ENCODE results near the gene GNB1. TPM values are rescaled to one million over a fixed set of nuclear protein-coding genes. Genes with fewer than 3 reads are reported as not detected.
A peak's percentile ranks its signal among the peaks of the same experiment; 100 is the strongest.
"Not testable (repeated sequence)": the region's sequence is repeated elsewhere in the genome, so short reads cannot be mapped to it uniquely, and the experiment has no call there.

Gene GNB1
- total RNA-seq, 1 experiment from 2014 or later = 351 TPM

DNA sequence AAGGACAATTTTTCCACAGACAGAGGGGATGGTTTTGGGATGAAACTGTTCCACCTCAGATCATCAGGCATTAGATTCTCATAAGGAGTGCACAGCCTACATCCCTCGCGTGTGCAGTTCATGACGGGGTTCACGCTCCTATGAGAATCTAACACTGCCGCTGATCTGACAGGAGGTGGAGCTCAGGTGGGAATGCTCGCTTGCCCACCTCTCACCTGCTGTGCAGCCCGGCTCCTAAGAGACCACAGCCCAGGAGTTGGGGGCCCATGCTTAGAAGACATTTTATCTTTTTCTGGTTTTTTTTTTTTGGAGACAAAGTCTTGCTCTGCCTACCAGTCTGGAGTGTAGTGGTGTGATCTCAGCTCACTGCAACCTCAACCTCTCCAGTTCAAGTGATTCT lies 16.0 kb downstream of the GNB1 start:
- in situ Hi-C loops (cut with HindIII; ENCODE audit: low sequenced_read_pairs) = no loop called here
- no peak for DNase-seq (ENCODE audit: low spot score)

DNA sequence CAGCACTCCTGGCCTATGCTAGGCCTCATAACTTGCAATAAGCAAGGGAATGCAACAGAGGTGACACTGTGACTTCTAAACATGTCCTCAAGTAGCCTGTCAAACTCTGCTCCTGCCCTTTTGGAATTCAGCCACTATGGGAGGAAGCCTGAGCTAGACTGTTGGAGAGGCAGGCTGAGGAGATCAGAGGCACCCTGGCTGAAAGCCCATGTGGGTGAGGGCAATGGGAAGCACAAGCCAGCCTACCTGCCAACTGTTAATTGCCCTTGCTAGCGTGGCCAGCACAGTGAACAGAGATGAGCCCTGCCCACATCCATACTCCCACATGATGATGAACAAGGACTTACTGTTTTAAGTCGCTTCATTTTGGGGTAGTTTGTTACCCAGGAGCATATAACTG lies 17.7 kb downstream of the GNB1 start:
- peak; percentile 92 for DNase-seq (ENCODE audit: low spot score)
- in situ Hi-C loops (cut with HindIII; ENCODE audit: low sequenced_read_pairs) = no loop called here

DNA sequence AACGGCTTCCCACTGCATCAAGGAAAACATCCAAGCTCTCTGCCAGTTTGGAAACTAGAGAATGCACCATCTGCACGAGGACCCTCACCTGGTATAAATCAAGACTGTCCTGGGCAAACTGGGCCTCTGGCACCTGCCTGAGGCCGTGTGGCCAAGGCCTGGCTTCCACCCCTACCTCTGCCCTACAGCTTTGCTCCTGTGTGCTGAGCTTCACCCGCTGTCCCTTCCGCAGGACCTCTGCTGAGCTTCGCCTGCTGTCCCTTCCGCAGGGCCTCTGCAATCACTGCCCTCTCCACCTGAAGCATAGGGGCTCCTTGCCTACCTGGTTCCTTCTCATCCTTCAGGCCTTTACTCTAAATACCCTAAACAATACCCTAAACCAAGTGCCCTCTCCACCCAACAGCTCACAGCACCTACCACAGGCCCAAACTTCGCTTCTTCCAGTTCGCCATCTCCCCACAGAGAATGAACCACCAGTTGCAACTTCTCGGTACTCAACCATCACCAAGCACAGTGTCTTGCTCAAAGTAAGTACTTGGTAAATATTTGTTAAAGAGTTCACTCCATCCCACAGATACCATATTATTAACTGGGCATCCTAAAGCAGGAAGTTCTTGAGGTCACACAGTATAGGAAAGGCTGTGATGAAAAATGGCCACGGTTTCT lies 18.4 kb downstream of the GNB1 start:
- in situ Hi-C loops (cut with HindIII; ENCODE audit: low sequenced_read_pairs) = no loop called here

DNA sequence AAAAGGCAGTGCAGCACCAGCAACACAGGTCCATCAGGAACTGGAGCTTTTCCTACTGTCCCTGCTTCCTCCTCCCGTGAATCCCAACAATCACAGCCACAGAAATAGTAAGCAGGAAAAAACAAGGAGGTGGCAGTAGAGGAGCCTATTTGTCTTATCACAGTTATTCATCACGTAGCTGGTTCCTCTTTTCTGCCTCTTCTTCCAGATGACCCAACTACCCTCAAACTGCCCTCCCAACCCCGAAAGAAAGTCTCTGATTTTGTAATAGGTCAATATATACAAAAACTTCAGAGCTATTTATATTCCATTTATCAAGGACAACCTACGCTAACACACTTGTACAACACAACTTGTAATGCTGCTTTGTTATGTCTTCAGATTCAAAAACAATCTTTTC lies 21.4 kb downstream of the GNB1 start:
- in situ Hi-C loops (cut with HindIII; ENCODE audit: low sequenced_read_pairs) = no loop called here
- no peak for DNase-seq (ENCODE audit: low spot score)

More for the DNA sequence above, 18.4 kb downstream of the GNB1 start:
- DNase-seq (ENCODE audit: low spot score) = no peak

DNA sequence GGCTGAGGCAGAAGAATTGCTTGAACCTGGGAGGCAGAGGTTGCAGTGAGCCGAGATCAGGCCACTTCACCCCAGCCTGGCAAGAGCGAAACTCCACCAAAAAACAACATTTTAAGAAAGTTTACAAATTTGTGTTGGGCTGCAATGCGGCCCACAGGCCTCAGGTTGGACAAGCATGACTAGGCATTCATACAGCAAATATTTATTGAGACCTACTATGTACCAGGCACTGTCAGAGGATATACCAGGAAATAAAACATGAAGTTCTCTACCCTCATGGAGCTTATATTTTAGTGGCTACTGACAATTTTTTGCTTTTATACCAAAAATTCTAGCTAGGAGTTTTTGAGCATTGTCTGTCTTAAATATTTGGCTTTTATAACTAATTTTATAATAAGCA lies 23.7 kb downstream of the GNB1 start:
- DNase-seq (ENCODE audit: low spot score) = no peak
- in situ Hi-C loops (cut with HindIII; ENCODE audit: low sequenced_read_pairs) = no loop called here

DNA sequence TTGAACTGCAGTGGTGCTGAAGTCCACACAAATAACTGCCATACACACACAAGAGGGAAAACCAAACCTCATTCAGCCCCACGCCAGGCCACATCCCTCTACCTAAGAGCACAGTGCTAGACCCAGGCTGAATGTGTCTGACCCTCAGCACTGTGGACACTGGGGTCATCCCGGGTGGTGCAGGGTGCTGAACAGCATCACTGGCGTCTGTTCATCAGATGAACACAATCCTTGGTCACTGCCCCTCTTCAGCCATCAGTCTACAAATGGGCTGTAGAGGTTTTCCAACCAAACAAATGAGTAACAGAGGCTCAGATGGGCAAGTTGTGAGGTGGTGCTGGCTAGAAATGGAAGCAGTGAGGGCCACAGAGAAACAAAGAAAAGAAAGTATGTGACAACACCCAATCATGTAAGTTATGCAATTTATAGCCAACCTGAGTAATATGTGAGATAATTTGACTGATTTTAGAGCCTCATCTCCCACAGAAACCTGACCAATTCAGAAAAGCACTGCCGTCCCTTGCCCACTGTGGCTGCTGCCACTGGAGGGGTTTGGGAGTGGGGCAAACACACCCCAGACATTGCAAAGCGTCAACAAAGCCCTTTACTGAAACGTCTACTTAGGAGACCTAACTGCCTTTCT lies 27.9 kb downstream of the GNB1 start:
- in situ Hi-C loops (cut with HindIII; ENCODE audit: low sequenced_read_pairs) = no loop called here
- DNase-seq (ENCODE audit: low spot score) = no peak

DNA sequence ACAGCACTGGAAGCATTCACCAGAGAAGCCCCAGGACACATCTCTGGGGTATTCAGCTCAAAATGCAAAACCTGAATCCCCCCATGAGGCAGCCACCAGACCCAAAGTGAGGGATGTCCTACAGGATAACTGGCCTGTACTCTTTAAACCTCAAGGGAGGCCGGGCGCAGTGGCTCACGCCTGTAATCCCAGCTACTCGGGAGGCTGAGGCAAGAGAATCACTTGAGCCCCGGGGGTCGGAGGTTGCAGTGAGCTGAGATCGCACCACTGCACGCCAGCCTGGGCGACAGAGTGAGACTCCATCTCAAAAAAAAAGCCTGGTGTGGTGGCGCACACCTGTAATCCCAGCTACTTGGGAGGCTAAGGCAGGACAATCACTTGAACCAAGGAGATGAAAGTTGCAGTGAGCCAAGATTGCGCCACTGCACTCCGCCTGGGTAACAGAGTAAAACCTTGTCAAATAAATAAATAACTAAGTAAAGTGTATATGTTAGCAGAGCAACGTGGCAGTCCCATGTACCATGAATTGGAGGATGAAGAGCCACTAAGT lies 29.1 kb downstream of the GNB1 start:
- DNase-seq (ENCODE audit: low spot score); in situ Hi-C loops (cut with HindIII; ENCODE audit: low sequenced_read_pairs): not testable (repeated sequence)

DNA sequence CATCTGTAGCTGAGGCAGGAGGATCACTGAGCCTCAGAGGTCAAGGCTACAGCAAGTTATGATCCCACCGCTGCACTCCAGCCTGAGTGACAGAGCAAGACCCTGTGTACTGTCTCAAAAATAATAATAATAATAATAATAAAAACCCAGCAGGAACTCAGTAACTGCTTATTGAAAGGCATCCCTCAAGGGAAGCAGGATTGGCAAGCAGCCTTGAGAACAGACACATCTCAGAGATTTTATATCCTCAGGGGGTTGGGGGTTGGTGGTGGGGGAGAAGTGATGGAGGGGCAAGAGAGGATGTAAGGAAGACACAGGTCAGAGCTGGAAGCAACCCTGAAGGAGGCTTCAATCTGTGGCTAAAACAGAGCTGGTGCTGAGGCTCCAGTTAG lies 29.6 kb downstream of the GNB1 start:
- no peak for DNase-seq (ENCODE audit: low spot score)
- in situ Hi-C loops (cut with HindIII; ENCODE audit: low sequenced_read_pairs) = no loop called here

DNA sequence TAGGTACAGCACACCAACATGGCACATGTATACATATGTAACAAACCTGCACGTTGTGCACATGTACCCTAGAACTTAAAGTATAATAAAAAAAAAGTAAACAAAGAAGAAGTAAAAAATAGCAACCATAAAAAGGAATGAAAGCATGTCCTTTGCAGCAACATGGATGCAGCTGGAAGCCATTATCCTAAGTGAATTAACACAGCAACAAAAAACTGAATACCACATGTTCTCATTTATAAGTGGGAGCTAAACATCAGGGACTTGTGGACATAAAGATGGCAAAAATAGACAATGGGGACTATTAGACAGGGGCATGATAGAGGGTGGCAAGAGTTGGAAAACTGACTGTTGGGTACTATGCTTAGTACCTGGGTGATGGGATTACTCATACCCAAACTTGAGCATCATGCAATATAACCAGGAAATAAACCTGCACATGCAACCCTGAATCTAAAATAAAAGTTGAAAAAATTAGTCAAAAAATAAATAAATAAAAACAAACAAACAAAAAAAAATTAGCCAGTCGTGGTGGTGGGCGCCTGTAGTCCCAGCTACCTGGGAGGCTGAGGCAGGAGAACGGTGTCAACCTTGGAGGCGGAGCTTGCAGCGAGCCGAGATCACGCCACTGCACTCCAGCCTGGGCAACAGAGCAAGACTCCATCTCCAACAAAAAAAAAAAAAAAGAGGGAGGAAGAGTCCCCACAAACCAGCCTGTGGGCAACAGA lies 30.8 kb downstream of the GNB1 start:
- in situ Hi-C loops (cut with HindIII; ENCODE audit: low sequenced_read_pairs); DNase-seq (ENCODE audit: low spot score): not testable (repeated sequence)

DNA sequence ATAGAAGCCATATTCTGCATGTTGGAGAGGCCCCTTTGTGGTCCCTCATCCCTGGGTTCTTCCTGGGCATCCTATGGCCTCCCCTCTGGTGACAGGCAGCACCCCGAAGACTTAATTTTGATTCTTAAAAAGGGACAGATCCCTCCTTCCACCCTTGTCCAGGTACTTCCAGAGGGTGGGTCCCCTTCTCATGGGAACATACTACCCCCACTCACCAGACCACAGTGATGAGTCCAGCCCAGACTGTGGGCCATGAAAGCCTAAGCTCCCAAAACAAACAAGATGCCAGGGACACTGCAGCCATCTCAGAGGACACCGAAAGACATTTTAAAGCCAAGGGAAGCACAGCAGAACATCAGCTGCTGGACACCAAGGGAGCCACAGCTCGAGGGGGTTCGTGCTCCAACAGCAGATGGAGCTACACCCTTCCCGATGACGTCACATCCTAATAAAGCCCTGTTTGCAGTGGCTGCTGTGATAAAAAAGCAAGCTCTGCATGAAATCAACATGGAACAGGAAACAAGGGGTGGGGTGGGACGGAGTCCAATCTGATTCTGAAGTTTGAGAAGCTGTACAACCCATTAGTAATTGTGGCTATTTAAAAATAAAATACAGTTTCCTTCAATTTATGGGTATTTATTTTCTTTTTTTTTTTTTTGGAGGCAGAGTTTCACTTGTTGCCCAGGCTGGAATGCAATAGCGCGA lies 32.4 kb downstream of the GNB1 start:
- peak; percentile 73 for DNase-seq (ENCODE audit: low spot score)
- in situ Hi-C loops (cut with HindIII; ENCODE audit: low sequenced_read_pairs) = no loop called here

DNA sequence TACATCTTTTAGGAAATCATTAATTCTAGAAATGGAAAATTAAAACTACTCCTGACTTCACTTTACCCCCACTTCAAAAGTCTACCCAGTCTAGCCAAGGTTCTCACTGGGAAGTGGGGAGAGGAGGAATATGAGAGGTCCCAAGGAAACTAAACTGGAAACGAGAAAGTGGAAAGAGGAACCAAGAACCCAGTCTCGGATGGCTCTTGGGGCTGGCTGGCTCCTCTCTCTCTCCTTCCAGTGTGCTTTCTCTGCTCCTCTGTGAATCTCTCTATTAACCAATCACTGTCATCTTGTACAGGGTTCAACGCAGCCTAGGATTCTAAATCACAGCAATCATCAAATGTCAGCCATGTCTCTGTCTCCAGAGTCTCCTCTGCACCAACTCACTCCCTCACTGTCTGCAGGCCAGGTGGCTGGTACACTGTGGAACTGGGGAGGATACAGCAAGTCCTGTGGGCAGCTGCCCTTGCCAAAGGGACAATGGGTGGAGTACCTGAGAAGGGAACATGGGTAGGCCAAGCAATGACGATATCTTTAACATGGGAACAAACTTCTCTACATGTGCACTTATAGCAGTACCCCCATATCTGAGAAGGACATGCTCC lies 33.7 kb downstream of the GNB1 start:
- in situ Hi-C loops (cut with HindIII; ENCODE audit: low sequenced_read_pairs) = no loop called here
- peak; percentile 54 for DNase-seq (ENCODE audit: low spot score)

DNA sequence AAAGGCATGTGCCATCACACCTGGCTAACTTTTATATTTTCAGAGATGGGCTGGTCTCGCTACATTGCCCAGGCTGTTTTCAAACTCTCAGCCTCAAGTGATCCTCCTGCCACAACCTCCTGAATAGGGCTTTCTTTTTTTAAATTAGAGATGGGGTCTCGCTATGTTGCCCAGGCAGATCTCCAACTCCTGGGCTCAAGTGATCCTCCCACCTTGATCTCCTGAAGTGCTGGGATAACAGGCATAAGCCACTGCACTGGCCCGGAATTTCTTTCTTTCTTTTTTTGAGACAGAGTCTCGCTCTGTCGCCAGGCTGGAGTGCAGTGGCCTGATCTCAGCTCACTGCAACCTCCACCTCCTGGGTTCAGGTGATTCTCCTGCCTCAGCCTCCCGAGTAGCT lies 34.7 kb downstream of the GNB1 start:
- in situ Hi-C loops (cut with HindIII; ENCODE audit: low sequenced_read_pairs); DNase-seq (ENCODE audit: low spot score): not testable (repeated sequence)

DNA sequence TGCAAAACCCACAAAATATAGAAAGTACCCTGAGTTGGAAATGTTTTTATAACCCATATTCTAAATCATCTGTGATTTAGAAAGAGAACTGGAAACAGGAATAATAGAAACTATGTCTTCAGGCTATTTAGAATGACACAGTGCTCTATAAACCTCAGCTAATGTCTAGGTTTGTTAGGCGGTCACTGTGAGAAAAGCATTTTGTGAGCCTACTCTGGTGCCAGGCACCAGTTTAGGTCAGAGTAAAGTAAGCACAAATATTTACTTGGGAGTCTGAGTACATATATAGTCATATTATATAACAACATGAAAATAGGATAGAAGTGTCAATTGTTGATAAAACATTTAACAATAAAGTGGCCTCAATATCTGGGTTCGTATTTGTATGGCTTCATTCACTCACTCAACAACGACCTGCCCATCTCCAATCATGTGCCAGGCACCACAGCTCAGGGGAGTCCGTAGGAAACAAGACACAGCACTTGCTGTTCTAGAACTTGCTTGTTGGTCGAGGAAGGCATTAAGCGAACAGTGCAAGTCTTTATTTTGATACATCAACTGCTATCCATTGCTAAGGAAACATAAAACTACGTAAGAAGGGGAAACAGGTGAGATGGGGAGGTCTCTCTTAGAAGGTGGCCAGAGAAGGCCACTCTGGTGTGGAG lies 37.2 kb downstream of the GNB1 start:
- no peak for DNase-seq (ENCODE audit: low spot score)
- in situ Hi-C loops (cut with HindIII; ENCODE audit: low sequenced_read_pairs) = no loop called here

DNA sequence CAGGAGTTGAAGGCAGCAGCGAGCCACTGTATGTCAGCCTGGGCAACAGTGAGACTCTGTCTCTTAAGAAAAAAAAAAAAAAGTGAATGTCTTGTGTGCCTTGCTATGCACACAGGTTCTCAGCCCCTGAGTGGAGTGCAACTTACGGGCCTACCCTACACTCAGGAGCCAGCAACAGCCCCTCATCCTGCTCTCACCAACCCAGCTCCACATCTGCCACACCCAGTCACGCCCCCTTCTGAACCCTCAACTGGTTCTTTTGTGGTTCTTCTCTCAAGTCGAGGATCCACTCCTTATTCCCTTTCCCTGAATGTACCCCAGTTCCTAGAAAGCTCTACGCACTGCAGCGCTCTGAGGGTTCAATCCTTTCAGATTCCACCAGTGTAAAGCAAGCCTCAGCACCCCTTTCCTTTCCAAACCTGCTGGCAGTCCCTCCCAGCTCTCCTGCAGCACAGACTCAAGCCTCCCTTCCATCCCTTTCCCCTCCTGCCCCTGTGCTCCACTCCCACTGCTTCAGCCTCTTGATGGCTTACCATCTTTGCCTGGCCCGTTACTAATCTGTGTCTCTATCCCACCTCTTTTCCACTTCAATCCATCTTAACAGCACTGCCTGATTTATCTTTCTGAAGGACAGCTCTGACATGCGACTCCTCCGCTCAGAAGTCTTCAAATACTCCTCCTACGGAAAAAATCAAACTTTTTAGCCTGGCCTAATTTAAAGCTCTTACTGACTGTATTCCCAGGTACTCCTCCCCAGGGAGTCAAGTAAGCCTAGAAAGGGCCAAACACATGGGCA lies 38.1 kb downstream of the GNB1 start:
- in situ Hi-C loops (cut with HindIII; ENCODE audit: low sequenced_read_pairs) = no loop called here
- DNase-seq (ENCODE audit: low spot score) = no peak

DNA sequence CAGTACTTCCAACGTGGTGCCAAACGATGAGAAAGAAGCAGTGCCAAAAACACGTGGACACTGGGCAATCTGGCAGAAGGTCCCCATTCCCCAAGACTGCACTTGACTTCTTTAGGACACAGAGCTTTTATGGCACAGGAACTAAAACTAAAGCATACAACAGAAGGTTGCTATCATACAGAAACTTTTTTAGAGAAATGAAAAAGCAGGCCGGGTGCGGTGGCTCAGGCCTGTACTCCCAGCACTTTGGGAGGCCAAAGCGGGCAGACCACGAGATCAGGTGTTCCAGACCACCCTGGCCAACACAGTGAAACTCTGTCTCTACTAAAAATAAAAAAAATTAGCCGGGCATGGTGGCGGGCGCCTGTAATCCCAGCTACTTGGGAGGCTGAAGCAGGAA lies 43.0 kb downstream of the GNB1 start:
- in situ Hi-C loops (cut with HindIII; ENCODE audit: low sequenced_read_pairs) = no loop called here
- DNase-seq (ENCODE audit: low spot score) = no peak

DNA sequence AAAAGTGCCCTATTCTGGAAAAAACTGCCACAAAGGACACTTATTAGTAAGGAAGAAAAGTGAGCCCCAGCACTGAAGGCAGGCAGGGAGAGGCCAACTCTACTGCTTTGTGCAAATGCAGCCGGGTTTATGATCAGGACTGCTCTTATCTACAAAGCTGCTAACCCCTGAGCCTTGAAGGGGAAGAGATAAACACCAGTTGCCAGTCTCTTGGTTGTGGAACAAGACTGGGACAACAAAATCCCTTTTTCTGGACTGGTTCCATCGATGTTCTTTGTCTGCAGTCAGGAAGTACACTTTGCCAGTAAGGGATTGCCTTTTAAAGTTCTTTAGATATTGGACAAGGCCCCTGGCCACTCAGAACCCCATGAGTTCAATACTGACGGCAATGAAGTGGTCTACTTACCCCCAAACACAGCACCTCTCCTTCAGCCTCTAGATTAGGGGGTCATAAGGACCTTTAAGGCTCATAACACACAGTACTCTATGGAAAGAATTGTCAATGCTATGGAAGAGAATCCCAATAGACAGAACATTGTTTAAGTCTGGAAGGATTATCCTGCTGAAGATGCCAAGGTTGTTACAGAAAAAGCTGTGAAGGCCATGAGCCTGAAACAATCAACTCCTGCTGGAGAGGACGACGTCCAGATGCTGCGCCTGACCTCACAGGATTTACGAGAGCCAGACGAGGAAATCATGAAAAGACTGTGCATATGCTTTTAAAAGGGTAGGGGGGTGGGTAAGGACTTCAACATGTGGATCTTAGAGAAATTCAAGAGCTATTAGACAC lies 43.6 kb downstream of the GNB1 start:
- DNase-seq (ENCODE audit: low spot score) = peak; percentile 63
- in situ Hi-C loops (cut with HindIII; ENCODE audit: low sequenced_read_pairs) = no loop called here

DNA sequence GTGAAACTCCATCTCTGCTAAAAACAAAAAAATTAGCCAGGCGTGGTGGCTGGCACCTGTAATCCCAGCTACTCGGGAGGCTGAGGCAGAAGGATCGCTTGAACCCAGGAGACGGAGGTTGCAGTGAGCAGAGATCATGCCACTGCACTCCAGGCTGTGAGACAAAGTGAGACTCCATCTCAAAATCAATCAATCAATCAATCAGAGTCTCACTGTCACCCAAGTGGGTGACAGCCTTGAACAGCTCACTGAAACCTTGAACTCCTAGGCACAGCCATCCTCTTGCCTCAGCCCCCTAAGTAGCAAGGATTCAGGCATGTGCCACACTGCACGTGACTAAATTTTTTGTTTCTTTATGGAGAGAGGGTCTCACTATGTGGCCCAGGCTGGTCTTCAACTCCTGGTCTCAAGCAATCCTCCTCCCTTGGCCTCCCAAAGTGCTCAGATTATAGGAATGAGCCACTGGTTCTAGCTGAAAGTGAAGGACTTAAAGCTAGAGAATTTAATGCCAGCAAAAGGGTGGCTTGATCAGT lies 44.4 kb downstream of the GNB1 start:
- in situ Hi-C loops (cut with HindIII; ENCODE audit: low sequenced_read_pairs) = no loop called here
- no peak for DNase-seq (ENCODE audit: low spot score)
